Liver (tissue), 9 donors: ENCODE measurements around the gene PHF19. TPM values are rescaled to one million over a fixed set of nuclear protein-coding genes. Genes with fewer than 3 reads are reported as not detected.

Experiments used
- DNase-seq: peaks from one replicate; pipeline ENCODE4 v3.0.0-alpha.2; 2017; ENCODE audit warnings: low spot score
- H3K27ac ChIP-seq, 2 donors: one replicate each; pipeline ENCODE4 v1.7.0; 2013; ENCODE audit warnings: inconsistent platforms in 2 of 2, low read length in 2 of 2, control low read depth in 1 of 2, low read depth in 1 of 2, mild to moderate bottlenecking in 1 of 2
- H3K27me3 ChIP-seq, 4 donors: one replicate each; pipeline versions ENCODE4 v1.6.1 to v1.7.0; 2013; ENCODE audit warnings: low read length in 3 of 4, inconsistent platforms in 1 of 4, mild to moderate bottlenecking in 1 of 4, moderate library complexity in 1 of 4; ENCODE audit not compliant: control insufficient read depth in 4 of 4, insufficient read depth in 4 of 4
- H3K36me3 ChIP-seq, 4 donors: one replicate each; pipeline versions ENCODE4 v1.6.1 to v1.7.0; 2013; ENCODE audit warnings: low read length in 3 of 4, mild to moderate bottlenecking in 3 of 4, low read depth in 1 of 4, moderate library complexity in 1 of 4; ENCODE audit not compliant: control insufficient read depth in 4 of 4, insufficient read depth in 3 of 4
- H3K4me1 ChIP-seq, 4 donors: one replicate each; pipeline versions ENCODE4 v1.6.1 to v1.7.0; 2013; ENCODE audit warnings: low read length in 3 of 4, mild to moderate bottlenecking in 3 of 4, moderate library complexity in 1 of 4; ENCODE audit not compliant: control insufficient read depth in 4 of 4, insufficient read depth in 4 of 4
- H3K4me3 ChIP-seq, 3 donors: one replicate each; pipeline versions ENCODE4 v1.6.1 to v1.7.0; 2013; ENCODE audit warnings: low read length in 3 of 3, control low read depth in 1 of 3, low read depth in 1 of 3, mild to moderate bottlenecking in 1 of 3
- H3K9ac ChIP-seq, 2 donors: one replicate each; pipeline ENCODE4 v1.7.0; 2013; ENCODE audit warnings: low read length in 2 of 2, mild to moderate bottlenecking in 2 of 2, moderate library complexity in 2 of 2, control low read depth in 1 of 2, low read depth in 1 of 2
- H3K9me3 ChIP-seq, 4 donors: one replicate each; pipeline versions ENCODE4 v1.6.1 to v1.7.0; 2013; ENCODE audit warnings: low read length in 3 of 4; ENCODE audit not compliant: control insufficient read depth in 4 of 4
- ATF3 ChIP-seq: IDR thresholded peaks from 2 replicates; pipeline ENCODE4 v1.6.1; 2016; ENCODE audit warnings: antibody characterized with exemption
- CTCF ChIP-seq: fragments of 150-350 bp; IDR thresholded peaks from 2 replicates; pipeline ENCODE4 v1.5.1; 2017; ENCODE audit warnings: improper control_type of control experiment, low read depth, low read length; ENCODE audit not compliant: missing input control
- EGR1 ChIP-seq, 2 donors: IDR thresholded peaks; 2 replicates each; pipeline ENCODE4 v1.6.1; 2016 to 2018; ENCODE audit warnings: antibody characterized with exemption in 2 of 2, low read depth in 2 of 2
- FOXA1 ChIP-seq: IDR thresholded peaks from 2 replicates; pipeline ENCODE4 v1.6.1; 2016; ENCODE audit warnings: antibody characterized with exemption
- FOXA2 ChIP-seq: IDR thresholded peaks from 2 replicates; pipeline ENCODE4 v1.6.1; 2016; ENCODE audit warnings: antibody characterized with exemption
- GABPA ChIP-seq, 2 donors: IDR thresholded peaks in 1 of 2; conservative IDR thresholded peaks in 1 of 2; 2 replicates each; pipeline ENCODE4 v1.6.1; 2016; ENCODE audit warnings: antibody characterized with exemption in 2 of 2, mild to moderate bottlenecking in 1 of 2, moderate library complexity in 1 of 2
- HNF4A ChIP-seq, 2 donors: conservative IDR thresholded peaks; 2 replicates each; pipeline ENCODE4 v1.6.1; 2016; ENCODE audit warnings: antibody characterized with exemption in 2 of 2, mild to moderate bottlenecking in 2 of 2
- HNF4G ChIP-seq: IDR thresholded peaks from 2 replicates; pipeline ENCODE4 v1.6.1; 2016; ENCODE audit warnings: antibody characterized with exemption
- JUND ChIP-seq, 2 donors: IDR thresholded peaks; 2 replicates each; pipeline ENCODE4 v1.6.1; 2016; ENCODE audit warnings: antibody characterized with exemption in 2 of 2
- MAX ChIP-seq: IDR thresholded peaks from 2 replicates; pipeline ENCODE4 v1.6.1; 2016; ENCODE audit warnings: antibody characterized with exemption
- NR2F2 ChIP-seq: IDR thresholded peaks from 2 replicates; pipeline ENCODE4 v1.6.1; 2016; ENCODE audit warnings: antibody characterized with exemption
- RAD21 ChIP-seq, 2 donors: IDR thresholded peaks; 2 replicates each; pipeline ENCODE4 v1.6.1; 2016; ENCODE audit warnings: antibody characterized with exemption in 2 of 2, mild to moderate bottlenecking in 2 of 2
- RXRA ChIP-seq, 2 donors: IDR thresholded peaks; 2 replicates each; pipeline ENCODE4 v1.6.1; 2017 to 2018; ENCODE audit warnings: antibody characterized with exemption in 2 of 2, mild to moderate bottlenecking in 1 of 2
- SP1 ChIP-seq: IDR thresholded peaks from 2 replicates; pipeline ENCODE4 v1.6.1; 2018; ENCODE audit warnings: antibody characterized with exemption, mild to moderate bottlenecking
- TAF1 ChIP-seq: conservative IDR thresholded peaks from 2 replicates; pipeline ENCODE4 v1.6.1; 2016; ENCODE audit warnings: antibody characterized with exemption, mild to moderate bottlenecking
- YY1 ChIP-seq: IDR thresholded peaks from 2 replicates; pipeline ENCODE4 v1.6.1; 2016; ENCODE audit warnings: antibody characterized with exemption, mild to moderate bottlenecking
- WGBS: extraction: QIAGEN DNeasy Blood & Tissue Kit; methylation state at CpG from one replicate; pipeline ENCODE4 v1.1.7; 2013; 5-methylcytosine and 5-hydroxymethylcytosine counted together
- polyA plus RNA-seq, 2 donors: library from polyadenylated mRNA; stranded (reverse) in 1 of 2; unstranded in 1 of 2; fragments of 200-250 nt in 1 of 2; fragments of >200 nt in 1 of 2; fragmentation: Nextera tagmentation in 1 of 2; extraction: Ambion mirVana in 1 of 2; gene quantifications; one replicate each; pipeline versions ENCODE4 v1.2.1 to v1.2.3, GENCODE V29; 2013 to 2015
- total RNA-seq, 2 donors: library from RNA; depleted of rRNA; stranded (reverse); fragments of >200 nt; gene quantifications; one replicate each; pipeline ENCODE4 v1.2.3, GENCODE V29; 2014
- TF ChIP-seq, protein P1 (sequence below): IDR thresholded peaks from 2 replicates; pipeline ENCODE4 v1.6.1; 2016; ENCODE audit warnings: antibody characterized with exemption
- TF ChIP-seq, protein P2 (sequence below): IDR thresholded peaks from 2 replicates; pipeline ENCODE4 v1.6.1; 2016; ENCODE audit warnings: antibody characterized with exemption, mild to moderate bottlenecking
- donor health status: healthy.
- donor health status: healthy.
- donor health status: healthy.
- donor health status: healthy.
- donor health status: healthy.

PHF19 gene
- total and polyA plus RNA-seq, 4 donors, result 1.9 to 16.0 (median 3.5) TPM

DNA sequence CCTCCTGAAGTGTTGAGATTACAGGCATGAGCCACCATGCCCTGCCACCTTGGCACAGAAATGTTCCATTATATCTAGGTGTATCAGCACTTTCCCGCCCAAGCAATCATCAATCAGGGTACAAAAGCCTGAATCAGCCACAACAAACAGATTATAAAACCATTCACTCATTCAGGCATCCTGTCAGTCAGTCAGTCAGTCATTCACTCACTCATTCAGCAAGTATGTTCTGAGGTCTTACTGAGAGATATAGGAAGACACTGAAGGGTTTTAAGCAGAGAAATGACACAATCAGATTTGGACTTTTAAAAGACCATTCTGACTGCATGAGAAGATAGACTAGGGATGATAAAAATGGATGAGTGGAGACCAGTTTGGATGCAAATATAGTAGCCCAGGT lies 47.3 kb downstream of the PHF19 start:
- no peak for TF ChIP-seq SP1
- no peak for TF ChIP-seq MAX
- TF ChIP-seq, protein P1, sequence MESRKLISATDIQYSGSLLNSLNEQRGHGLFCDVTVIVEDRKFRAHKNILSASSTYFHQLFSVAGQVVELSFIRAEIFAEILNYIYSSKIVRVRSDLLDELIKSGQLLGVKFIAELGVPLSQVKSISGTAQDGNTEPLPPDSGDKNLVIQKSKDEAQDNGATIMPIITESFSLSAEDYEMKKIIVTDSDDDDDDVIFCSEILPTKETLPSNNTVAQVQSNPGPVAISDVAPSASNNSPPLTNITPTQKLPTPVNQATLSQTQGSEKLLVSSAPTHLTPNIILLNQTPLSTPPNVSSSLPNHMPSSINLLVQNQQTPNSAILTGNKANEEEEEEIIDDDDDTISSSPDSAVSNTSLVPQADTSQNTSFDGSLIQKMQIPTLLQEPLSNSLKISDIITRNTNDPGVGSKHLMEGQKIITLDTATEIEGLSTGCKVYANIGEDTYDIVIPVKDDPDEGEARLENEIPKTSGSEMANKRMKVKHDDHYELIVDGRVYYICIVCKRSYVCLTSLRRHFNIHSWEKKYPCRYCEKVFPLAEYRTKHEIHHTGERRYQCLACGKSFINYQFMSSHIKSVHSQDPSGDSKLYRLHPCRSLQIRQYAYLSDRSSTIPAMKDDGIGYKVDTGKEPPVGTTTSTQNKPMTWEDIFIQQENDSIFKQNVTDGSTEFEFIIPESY, result no peak
- TF ChIP-seq, protein P2, sequence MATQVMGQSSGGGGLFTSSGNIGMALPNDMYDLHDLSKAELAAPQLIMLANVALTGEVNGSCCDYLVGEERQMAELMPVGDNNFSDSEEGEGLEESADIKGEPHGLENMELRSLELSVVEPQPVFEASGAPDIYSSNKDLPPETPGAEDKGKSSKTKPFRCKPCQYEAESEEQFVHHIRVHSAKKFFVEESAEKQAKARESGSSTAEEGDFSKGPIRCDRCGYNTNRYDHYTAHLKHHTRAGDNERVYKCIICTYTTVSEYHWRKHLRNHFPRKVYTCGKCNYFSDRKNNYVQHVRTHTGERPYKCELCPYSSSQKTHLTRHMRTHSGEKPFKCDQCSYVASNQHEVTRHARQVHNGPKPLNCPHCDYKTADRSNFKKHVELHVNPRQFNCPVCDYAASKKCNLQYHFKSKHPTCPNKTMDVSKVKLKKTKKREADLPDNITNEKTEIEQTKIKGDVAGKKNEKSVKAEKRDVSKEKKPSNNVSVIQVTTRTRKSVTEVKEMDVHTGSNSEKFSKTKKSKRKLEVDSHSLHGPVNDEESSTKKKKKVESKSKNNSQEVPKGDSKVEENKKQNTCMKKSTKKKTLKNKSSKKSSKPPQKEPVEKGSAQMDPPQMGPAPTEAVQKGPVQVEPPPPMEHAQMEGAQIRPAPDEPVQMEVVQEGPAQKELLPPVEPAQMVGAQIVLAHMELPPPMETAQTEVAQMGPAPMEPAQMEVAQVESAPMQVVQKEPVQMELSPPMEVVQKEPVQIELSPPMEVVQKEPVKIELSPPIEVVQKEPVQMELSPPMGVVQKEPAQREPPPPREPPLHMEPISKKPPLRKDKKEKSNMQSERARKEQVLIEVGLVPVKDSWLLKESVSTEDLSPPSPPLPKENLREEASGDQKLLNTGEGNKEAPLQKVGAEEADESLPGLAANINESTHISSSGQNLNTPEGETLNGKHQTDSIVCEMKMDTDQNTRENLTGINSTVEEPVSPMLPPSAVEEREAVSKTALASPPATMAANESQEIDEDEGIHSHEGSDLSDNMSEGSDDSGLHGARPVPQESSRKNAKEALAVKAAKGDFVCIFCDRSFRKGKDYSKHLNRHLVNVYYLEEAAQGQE, result no peak
- Histone ChIP-seq H3K9ac (no peak overlapping the region), H3K36me3 (peaks cover 6 to 58% (median 43%) of the 10 kb centered on the region in 4 donors), H3K4me1 (no peaks in the 10 kb centered on the region), H3K27ac (no peak overlapping the region), H3K4me3 (no peak overlapping the region), H3K9me3 (no peaks in the 10 kb centered on the region), H3K27me3 (no peaks in the 10 kb centered on the region)
- no peak for DNase-seq
- WGBS, result 98% methylated on average over 1 of the region's 1 CpG

DNA sequence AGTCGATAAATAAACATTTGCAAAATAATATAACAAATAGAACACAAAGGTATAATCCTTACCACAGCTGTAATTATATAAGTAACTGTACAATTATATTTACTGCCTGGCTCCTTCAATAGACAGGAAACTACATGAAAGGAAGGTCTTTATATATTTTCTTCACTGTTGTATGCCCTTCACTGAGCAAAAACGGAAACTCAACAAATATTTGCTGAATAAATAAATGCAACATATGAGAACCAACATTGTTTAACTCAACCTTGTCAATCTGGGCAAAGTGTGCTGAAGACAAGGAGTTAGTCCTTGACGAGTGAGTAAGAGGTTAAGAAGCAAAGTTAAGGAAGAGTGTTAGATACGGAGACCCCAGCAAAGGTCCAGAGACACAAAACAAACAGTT lies 56.9 kb downstream of the PHF19 start:
- Histone ChIP-seq H3K27me3 (no peaks in the 10 kb centered on the region), H3K9me3 (no peaks in the 10 kb centered on the region), H3K27ac (no peak overlapping the region), H3K4me3 (no peak overlapping the region), H3K36me3 (peaks cover 5 to 42% (median 28%) of the 10 kb centered on the region in 4 donors), H3K9ac (no peak overlapping the region), H3K4me1 (peaks cover 0 to 6% (median 0%) of the 10 kb centered on the region in 4 donors)
- no peak for DNase-seq
- TF ChIP-seq FOXA1 (no peak), EGR1 (IDR thresholded peaks at IDR 0.05; ENCODE audit: low read depth in 2 of 2) (no peak), MAX (no peak), SP1 (no peak), RXRA (IDR thresholded peaks at IDR 0.05) (no peak), YY1 (no peak), HNF4G (no peak), RAD21 (IDR thresholded peaks at IDR 0.05) (no peak), ATF3 (no peak), HNF4A (conservative IDR thresholded peaks at IDR 0.05) (no peak), NR2F2 (no peak), GABPA (IDR thresholded peaks at IDR 0.05 in 1 of 2, conservative IDR thresholded peaks at IDR 0.05 in 1 of 2) (no peak), FOXA2 (no peak), CTCF (no peak), JUND (IDR thresholded peaks at IDR 0.05) (no peak), TAF1 (no peak)
- TF ChIP-seq, protein P1, result no peak
- TF ChIP-seq, protein P2, result no peak
- 67% methylated on average over 4 of the region's 4 CpGs for WGBS
